Measurements from ENCODE around the gene WBP1.

Gene WBP1

DNA sequence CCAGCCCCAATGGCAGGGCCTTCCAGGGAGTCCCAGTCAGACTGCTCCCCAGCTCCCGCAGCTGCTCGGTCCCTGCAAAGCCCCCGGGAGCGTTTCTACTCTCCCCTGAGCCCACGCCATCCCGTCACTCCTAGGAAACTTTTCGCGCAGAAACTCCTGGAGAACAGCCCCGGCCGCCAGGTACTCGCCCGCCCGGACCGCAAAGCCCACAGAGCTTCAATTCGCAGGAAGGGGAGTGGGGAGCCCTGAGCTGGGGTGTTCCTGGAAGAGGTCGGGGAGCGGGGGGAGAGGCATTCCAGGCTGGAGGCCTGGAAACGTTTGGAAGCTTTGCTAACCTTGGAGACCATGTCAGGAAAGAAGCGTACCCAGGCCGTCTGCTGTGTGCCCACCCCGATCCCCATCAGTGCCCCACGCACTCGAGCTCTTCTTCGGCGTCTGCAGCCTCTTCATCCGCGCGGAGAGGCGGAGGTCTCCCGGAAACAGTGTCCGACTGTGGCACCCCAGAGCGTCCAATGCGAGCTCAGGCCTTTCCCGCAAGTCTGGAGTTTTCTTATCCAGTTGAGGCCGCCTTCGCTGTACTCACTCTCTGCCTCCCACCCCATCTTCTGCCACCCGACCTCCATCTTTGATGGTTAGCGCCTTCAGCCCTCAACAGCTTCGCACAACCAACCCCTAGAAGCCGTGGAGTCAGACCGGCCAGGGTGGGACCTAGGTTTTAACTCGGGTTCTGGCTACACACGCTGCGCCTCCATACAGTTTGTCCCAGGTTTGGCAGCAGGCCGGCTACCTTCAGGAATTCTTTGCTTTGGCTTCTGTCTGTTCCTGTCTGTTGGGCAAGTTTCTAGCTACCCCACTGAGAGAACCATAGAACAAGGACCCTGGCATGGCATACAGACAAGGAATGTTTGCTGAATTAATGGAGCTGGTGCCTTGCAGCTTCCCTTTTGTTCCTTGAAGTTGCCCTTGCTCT, 45.6 kb downstream of the WBP1 start:
- no peak for DNase-seq

DNA sequence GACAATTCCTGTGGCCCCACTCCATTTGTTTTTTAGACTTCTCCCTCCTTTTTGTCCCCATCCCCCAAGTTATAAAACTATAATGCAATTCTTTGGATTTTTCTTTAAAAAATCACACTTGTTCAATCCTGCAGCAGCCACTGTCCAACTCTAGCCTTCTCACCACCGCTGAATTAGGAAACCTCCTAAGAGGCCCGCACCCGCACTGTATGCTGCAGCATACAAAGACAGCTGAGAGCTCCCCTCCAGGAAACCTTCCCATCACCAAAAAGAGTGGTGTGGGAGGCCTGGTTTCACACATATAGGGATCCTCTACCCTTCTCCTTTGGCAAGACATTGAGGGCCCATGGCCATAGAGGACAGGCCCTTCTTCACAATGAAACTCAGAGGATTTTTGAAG, 46.4 kb downstream of the WBP1 start:
- DNase-seq = no peak

DNA sequence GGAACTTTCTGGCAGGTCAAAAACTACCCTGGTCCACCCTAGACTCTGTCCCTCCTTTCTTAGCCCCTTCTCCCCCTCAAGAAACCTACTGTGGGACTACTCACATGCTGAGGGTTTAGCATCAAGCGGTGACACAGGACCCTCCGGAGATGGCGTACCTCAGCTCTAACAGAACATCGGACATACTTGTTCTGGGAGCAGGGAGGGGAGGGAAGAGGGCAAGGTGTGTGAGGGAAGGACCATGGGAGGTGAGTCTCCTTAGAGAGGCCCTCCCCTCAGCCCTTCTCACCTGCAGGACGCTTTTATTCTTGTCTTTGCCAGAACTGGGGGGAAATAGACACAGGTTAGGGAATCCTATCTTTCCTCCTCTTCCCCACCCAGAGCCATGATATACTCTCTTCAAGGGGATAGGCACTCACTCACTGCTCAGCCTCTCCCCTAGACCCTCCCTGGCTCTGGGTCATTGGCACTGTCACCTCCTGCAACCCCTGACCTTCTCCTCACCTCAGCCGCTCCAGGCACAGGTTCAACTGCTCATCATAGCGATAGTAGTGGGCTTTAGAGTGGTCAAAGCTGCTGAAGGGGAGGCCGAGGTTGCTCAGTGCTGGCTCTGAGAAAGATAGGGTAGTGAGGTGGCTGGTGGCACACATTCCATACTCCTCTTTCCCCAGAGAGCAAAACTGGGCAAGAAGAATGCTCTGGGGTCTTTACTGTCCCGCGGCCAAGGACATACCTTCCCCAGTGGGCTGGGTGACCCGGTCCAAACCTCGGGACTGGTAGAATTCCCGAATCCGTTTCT, 47.4 kb downstream of the WBP1 start:
- no peak for DNase-seq

DNA sequence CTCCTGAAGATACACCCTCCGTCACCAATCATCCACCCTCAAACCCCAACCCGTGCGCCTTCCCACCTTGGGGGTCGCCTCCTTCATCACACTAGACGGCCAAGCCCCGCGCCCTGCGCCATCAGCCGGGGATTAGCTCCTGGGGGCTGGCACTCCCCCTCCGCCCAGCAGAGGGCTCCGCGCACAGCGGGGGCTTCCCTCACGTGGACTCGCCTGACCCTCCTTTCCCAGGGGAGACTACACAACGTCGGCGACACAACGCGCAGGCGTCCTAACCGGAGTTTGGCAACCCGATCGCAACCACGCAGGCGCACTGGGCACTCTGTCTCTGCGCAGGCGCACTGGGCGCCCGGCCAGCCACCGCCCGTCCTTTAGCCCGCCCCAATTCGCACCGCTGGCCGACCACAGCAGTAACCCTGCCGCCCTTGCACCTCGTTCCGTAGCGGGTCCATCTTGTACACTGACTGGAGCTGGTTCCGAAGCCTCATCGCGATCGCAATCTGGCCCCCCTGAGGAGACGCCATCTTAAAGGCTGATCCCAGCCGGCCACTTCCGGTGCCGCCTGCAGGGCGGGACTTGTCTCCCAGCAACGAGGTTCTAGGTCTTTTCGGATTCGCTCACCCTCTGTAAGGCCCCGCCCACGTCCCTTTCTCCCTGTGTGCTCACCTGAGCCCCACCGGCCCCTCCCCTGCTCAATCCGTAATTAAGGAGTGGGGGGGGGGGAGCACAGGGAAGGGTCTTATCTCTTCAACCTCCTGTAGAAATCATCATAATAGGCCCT, 49.1 kb downstream of the WBP1 start, which contains the start of gene PCGF1:
TSS of gene PCGF1 (minus strand) at position 551 of the 781 bp plus-strand sequence. CDS start at position 524, 27 bp downstream.
- DNase-seq = peak; percentile 94 to 98 (median 96)

DNA sequence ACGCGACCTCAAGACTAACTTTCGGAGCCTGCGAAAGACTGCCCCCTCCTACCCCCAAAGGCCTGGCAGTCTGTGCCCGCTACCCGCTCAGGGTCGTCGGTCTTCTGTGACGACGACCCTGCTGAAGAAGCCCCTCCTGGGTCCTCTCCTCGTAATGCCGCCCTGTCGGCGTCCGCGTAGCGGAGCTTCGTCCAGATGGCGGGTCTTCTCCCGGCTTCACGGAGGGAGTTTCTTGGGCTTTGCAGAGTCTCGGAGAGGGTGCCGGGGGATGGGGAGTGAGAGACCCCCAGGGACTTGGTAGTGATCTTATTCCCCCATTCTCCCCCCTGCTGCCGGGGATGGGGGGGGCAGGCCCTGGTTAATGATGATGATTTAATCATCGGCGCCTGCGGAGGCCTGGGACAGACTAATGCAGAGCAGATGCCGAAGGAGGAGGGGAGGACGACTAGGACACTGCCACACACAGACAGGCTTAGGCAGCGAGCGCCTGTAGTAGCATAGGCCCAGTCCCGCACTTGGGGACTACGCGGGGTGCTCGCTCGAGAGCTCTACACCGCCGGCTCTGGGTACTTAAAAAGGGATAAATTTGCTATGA, 49.8 kb downstream of the WBP1 start:
- DNase-seq = no peak

DNA sequence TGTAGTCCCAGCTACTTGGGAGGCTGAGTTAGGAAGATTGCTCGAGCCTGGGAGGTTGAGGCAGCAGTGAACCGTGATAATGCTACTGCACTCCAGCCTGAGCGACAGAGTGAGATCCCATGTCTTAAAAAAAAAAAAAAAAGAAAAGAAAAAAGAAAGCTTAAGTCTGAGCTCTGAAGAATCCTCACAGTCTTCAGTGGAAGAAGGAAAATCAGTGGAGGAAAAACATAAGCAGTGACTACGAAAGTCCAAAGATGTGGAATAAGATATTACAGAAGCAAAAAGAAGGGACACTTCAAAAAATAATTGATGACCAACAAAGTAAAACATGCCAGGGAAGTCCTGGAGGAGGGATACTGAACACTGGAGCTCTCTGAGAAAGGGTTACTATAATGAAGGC, 52.0 kb downstream of the WBP1 start:
- DNase-seq = no peak

Data from T-helper 1 cell (primary cell).